WTC11 (cell line): ENCODE measurements around the gene POLK.

ENCODE experiments used
- KAT7 ChIP-seq: sonication (generic); formaldehyde crosslinking; IDR thresholded peaks from 2 replicates; pipeline ENCODE4 v1.8.1; 2023; ENCODE audit warnings: missing genetic modification reagents, mild to moderate bottlenecking, borderline replicate concordance
- NR2C2 ChIP-seq: sonication (generic); formaldehyde crosslinking; IDR thresholded peaks from 2 replicates; pipeline ENCODE4 v1.8.0; 2022; ENCODE audit warnings: mild to moderate bottlenecking, missing genetic modification reagents
- PRRX2 ChIP-seq: fragments of 250-450 bp; sonication (Bioruptor Pico); IDR thresholded peaks from 2 replicates; pipeline ENCODE4 v1.8.0; 2021; ENCODE audit warnings: mild to moderate bottlenecking
- TF ChIP-seq, protein P1 (sequence below): fragments of 200-600 bp; IDR thresholded peaks from 2 replicates; pipeline ENCODE4 v1.8.0; 2022; ENCODE audit warnings: antibody characterized with exemption
- TF ChIP-seq, protein P2 (sequence below): sonication (generic); formaldehyde crosslinking; conservative IDR thresholded peaks from 2 replicates; pipeline ENCODE4 v1.8.1; 2023; ENCODE audit warnings: mild to moderate bottlenecking, low read depth, missing genetic modification reagents, moderate library complexity
- TF ChIP-seq, protein P3 (sequence below): fragments of 250-450 bp; sonication (Bioruptor Pico); conservative IDR thresholded peaks from 2 replicates; pipeline ENCODE4 v1.9.0; 2021; ENCODE audit warnings: mild to moderate bottlenecking
- TF ChIP-seq, protein P4 (sequence below): sonication (generic); formaldehyde crosslinking; IDR thresholded peaks from 2 replicates; pipeline ENCODE4 v1.8.0; 2022; ENCODE audit warnings: mild to moderate bottlenecking, missing genetic modification reagents
- TF ChIP-seq, protein P5 (sequence below): sonication (generic); formaldehyde crosslinking; IDR thresholded peaks from 2 replicates; pipeline ENCODE4 v1.8.1; 2023; ENCODE audit warnings: mild to moderate bottlenecking, missing genetic modification reagents, moderate library complexity

DNA sequence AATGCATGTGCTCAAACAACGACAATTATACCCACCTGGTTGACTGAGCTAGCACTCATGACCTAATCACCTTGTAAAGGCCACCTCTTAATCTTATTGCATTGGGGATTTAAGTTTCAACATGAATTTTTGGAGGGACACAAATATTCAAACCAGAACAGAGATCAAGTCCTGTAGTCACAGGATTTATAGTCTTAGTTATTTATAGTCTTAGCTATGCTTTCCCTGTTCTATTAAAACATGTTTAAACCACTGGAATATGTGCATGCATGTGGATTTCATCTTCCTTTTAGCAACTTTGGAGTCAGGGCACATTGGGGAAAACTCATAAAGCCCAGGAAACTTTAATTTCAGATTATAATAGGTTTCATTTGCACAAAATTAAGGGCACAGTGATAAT lies 126.3 kb downstream of the POLK start:
- no peak for TF ChIP-seq NR2C2 (CRISPR knock-in tag)
- TF ChIP-seq, protein P1, sequence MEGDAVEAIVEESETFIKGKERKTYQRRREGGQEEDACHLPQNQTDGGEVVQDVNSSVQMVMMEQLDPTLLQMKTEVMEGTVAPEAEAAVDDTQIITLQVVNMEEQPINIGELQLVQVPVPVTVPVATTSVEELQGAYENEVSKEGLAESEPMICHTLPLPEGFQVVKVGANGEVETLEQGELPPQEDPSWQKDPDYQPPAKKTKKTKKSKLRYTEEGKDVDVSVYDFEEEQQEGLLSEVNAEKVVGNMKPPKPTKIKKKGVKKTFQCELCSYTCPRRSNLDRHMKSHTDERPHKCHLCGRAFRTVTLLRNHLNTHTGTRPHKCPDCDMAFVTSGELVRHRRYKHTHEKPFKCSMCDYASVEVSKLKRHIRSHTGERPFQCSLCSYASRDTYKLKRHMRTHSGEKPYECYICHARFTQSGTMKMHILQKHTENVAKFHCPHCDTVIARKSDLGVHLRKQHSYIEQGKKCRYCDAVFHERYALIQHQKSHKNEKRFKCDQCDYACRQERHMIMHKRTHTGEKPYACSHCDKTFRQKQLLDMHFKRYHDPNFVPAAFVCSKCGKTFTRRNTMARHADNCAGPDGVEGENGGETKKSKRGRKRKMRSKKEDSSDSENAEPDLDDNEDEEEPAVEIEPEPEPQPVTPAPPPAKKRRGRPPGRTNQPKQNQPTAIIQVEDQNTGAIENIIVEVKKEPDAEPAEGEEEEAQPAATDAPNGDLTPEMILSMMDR, result no peak
- TF ChIP-seq, protein P2, sequence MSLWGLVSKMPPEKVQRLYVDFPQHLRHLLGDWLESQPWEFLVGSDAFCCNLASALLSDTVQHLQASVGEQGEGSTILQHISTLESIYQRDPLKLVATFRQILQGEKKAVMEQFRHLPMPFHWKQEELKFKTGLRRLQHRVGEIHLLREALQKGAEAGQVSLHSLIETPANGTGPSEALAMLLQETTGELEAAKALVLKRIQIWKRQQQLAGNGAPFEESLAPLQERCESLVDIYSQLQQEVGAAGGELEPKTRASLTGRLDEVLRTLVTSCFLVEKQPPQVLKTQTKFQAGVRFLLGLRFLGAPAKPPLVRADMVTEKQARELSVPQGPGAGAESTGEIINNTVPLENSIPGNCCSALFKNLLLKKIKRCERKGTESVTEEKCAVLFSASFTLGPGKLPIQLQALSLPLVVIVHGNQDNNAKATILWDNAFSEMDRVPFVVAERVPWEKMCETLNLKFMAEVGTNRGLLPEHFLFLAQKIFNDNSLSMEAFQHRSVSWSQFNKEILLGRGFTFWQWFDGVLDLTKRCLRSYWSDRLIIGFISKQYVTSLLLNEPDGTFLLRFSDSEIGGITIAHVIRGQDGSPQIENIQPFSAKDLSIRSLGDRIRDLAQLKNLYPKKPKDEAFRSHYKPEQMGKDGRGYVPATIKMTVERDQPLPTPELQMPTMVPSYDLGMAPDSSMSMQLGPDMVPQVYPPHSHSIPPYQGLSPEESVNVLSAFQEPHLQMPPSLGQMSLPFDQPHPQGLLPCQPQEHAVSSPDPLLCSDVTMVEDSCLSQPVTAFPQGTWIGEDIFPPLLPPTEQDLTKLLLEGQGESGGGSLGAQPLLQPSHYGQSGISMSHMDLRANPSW (CRISPR knock-in tag), result no peak
- TF ChIP-seq, protein P3, sequence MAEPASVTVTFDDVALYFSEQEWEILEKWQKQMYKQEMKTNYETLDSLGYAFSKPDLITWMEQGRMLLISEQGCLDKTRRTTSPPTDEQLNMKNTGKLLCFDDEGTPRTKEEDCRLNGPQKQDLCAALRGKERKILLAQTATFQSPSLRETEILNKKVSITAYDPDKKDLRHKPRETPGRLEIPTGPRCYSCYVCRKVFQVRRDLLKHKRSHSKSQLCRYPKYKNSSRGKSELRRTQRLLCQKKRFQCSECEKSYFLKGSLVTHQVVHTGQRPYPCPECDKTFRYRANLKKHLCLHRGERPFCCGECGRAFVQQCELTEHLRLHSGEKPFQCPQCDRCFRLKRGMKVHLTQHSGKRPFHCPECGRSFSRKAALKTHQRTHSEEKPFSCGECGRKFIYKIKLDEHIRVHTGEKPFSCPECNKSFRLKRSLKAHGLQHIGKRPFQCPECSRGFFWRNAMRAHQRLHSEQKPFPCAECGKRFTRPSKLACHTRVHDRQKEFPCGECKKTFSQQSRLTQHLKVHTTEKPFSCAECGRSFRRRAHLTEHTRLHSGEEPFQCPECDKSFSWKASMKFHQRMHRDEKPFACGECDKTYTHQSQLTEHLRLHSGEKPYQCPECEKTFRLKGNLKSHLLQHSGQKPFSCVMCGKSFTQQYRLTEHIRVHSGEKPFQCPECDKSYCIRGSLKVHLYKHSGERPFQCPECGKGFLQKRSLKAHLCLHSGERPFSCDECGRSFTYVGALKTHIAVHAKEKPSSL (CRISPR knock-in tag), result no peak
- TF ChIP-seq PRRX2 (CRISPR knock-in tag), result no peak
- TF ChIP-seq, protein P4, sequence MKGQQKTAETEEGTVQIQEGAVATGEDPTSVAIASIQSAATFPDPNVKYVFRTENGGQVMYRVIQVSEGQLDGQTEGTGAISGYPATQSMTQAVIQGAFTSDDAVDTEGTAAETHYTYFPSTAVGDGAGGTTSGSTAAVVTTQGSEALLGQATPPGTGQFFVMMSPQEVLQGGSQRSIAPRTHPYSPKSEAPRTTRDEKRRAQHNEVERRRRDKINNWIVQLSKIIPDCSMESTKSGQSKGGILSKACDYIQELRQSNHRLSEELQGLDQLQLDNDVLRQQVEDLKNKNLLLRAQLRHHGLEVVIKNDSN (CRISPR knock-in tag), result no peak
- TF ChIP-seq KAT7 (CRISPR knock-in tag), result no peak
- TF ChIP-seq, protein P5, sequence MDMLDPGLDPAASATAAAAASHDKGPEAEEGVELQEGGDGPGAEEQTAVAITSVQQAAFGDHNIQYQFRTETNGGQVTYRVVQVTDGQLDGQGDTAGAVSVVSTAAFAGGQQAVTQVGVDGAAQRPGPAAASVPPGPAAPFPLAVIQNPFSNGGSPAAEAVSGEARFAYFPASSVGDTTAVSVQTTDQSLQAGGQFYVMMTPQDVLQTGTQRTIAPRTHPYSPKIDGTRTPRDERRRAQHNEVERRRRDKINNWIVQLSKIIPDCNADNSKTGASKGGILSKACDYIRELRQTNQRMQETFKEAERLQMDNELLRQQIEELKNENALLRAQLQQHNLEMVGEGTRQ (CRISPR knock-in tag), result no peak
